ENCODE measurements around the gene TMEM204. TPM values are rescaled to one million over a fixed set of nuclear protein-coding genes. Genes with fewer than 3 reads are reported as not detected.

TMEM204 gene
- total RNA-seq, 2 donors from 2014 or later: 35.1 to 42.2 TPM

DNA sequence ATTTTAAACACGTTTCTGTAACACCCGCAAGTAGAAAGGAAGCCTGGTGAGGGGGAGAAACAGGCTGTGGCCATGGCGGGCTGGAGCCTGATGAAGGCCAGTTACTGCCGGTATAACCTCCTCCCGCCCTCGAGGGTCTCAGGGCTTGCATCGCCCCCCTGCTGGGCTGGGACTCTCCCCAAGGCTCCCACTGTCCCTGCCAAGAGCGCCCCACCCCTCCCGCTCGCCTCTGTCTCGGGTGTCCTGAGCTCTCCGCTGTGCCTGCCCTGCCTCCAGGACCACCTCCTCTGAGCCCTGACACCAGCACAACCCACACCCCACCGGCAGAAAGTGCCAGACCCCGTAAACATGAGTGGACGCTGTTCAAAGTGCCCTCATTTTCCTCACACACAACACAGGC is 18.7 kb downstream of the TMEM204 start:
- H3K36me3 ChIP-seq: peaks cover 46% of the 10 kb centered on the region
- peaks cover 0 to 50% of the 10 kb centered on the region in 2 donors for H3K4me1 ChIP-seq
- H3K9me3 ChIP-seq: no peaks in the 10 kb centered on the region
- H3K27me3 ChIP-seq: no peaks in the 10 kb centered on the region
- no peak for DNase-seq (ENCODE audit: low spot score)
- H3K27ac ChIP-seq: peak overlapping the region; percentile 92 to 97
- TF ChIP-seq, protein P1, sequence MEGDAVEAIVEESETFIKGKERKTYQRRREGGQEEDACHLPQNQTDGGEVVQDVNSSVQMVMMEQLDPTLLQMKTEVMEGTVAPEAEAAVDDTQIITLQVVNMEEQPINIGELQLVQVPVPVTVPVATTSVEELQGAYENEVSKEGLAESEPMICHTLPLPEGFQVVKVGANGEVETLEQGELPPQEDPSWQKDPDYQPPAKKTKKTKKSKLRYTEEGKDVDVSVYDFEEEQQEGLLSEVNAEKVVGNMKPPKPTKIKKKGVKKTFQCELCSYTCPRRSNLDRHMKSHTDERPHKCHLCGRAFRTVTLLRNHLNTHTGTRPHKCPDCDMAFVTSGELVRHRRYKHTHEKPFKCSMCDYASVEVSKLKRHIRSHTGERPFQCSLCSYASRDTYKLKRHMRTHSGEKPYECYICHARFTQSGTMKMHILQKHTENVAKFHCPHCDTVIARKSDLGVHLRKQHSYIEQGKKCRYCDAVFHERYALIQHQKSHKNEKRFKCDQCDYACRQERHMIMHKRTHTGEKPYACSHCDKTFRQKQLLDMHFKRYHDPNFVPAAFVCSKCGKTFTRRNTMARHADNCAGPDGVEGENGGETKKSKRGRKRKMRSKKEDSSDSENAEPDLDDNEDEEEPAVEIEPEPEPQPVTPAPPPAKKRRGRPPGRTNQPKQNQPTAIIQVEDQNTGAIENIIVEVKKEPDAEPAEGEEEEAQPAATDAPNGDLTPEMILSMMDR (IDR thresholded peaks at IDR 0.05): no peak
- no peak overlapping the region for H3K4me3 ChIP-seq

DNA sequence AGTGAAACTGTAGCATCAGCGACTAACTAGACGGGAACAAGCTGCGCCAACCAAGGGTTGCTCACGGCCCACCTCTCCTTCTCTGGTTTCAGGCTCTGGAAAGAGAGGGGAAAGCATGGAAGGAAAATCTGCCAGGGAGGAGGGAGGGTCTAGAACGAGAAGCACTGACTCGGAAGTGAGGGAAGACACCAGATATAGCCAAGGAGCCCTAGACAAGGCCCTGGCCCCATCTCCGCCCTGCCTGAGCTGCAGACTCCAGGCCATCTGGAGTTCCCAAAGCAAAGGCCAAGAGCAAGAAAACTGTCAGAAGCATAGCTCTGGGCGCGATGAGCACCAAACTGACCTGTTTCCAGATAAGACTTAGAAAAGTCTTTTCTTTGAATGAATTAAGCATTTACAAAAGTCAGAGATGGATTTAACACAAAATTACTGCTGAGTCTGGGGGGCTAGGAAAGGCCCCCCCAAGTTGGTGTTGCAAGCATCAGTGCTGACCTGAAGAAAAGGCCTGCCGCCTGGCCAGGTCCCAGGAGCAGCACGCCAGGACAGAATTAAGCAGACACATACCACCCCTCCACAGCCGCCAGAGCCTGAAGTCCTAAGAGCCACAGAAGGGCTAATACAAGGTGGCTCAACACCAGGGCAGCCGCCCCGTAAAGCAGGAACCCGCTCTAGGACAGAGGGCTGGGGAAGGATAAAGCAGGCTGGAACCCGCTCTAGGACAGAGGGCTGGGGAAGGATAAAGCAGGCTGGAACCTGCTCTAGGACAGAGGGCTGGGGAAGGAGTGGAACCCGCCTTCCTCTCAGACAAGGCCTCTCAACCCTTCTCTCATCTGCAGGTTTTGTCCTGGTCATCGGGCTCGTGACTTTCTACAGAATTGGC is 20.7 kb downstream of the TMEM204 start:
- Histone ChIP-seq H3K4me1 (peaks cover 0 to 30% of the 10 kb centered on the region in 2 donors), H3K27ac (no peak overlapping the region), H3K9me3 (no peaks in the 10 kb centered on the region), H3K27me3 (no peaks in the 10 kb centered on the region), H3K36me3 (peaks cover 56% of the 10 kb centered on the region), H3K4me3 (no peak overlapping the region)
- TF ChIP-seq, protein P1 (IDR thresholded peaks at IDR 0.05): no peak
- no peak for DNase-seq (ENCODE audit: low spot score)

DNA sequence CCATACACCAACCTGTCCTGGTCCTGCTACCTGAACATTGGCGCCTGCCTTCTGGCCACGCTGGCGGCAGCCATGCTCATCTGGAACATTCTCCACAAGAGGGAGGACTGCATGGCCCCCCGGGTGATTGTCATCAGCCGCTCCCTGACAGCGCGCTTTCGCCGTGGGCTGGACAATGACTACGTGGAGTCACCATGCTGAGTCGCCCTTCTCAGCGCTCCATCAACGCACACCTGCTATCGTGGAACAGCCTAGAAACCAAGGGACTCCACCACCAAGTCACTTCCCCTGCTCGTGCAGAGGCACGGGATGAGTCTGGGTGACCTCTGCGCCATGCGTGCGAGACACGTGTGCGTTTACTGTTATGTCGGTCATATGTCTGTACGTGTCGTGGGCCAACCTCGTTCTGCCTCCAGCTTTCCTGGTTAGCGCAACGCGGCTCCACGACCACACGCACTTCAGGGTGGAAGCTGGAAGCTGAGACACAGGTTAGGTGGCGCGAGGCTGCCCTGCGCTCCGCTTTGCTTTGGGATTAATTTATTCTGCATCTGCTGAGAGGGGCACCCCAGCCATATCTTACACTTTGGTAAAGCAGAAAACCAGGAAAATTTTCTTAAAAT is 21.5 kb downstream of the TMEM204 start:
- H3K4me3 ChIP-seq: no peak overlapping the region
- H3K27ac ChIP-seq: no peak overlapping the region
- TF ChIP-seq, protein P1 (IDR thresholded peaks at IDR 0.05): no peak
- peaks cover 54% of the 10 kb centered on the region for H3K36me3 ChIP-seq
- no peaks in the 10 kb centered on the region for H3K9me3 ChIP-seq
- H3K27me3 ChIP-seq: no peaks in the 10 kb centered on the region
- DNase-seq (ENCODE audit: low spot score): no peak
- peaks cover 0 to 22% of the 10 kb centered on the region in 2 donors for H3K4me1 ChIP-seq

DNA sequence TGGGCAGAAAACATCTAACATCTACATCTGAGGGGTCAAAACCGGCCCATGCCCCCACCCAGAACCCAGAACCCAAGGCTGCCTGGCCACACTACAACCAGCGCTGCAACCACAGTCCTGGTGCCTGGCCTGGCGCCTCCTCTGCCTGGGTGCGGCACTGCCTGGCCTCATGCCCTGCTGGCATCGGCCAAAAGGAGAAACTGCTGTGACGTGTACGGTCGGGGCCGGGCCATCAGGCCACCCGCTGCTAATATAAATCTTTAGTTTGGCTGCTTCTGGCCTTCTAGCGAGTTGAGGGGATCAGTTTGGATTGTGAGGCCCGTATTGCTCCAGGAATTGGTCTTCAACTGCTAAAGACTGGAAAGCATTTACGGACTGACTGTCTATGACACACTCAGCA is 22.8 kb downstream of the TMEM204 start:
- TF ChIP-seq, protein P1 (IDR thresholded peaks at IDR 0.05): no peak
- Histone ChIP-seq H3K36me3 (peaks cover 56% of the 10 kb centered on the region), H3K27me3 (no peaks in the 10 kb centered on the region), H3K4me1 (peaks cover 0 to 9% of the 10 kb centered on the region in 2 donors), H3K27ac (no peak overlapping the region), H3K9me3 (no peaks in the 10 kb centered on the region), H3K4me3 (no peak overlapping the region)
- no peak for DNase-seq (ENCODE audit: low spot score)

DNA sequence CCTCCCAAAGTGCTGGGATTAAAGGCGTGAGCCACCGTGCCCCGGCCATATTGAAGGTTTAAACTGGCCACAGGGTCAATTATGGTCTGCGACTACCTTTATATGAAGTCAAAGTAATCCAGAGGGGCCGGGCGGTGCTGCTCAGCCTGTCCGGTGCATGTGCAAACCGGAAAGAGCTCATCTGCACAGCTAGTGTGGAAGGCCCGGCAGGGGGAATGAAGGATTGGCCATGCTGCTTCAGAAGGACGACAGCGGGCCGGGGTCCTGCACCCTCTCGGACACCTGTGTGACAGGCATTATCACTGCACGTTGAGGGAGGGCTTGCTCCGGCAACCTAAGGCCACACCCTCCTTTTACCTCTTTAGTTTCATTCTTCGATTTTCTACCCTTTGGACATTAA is 23.6 kb downstream of the TMEM204 start:
- no peak overlapping the region for H3K27ac ChIP-seq

More for the DNA sequence above, 23.6 kb downstream of the TMEM204 start:
- Histone ChIP-seq H3K36me3 (peaks cover 48% of the 10 kb centered on the region), H3K9me3 (no peaks in the 10 kb centered on the region), H3K4me1 (peaks cover 0 to under 1% of the 10 kb centered on the region in 2 donors), H3K27me3 (no peaks in the 10 kb centered on the region), H3K4me3 (no peak overlapping the region)
- DNase-seq (ENCODE audit: low spot score): no peak
- TF ChIP-seq, protein P1 (IDR thresholded peaks at IDR 0.05): no peak

Data from right atrium auricular region (tissue), 2 donors.